GM21576 (cell line): ENCODE measurements around the gene MT1A.

Experiments
- ATAC-seq: cut with Tn5 transposase; IDR thresholded peaks from one replicate; pipeline ENCODE4 v1.9.1; 2021; ENCODE audit warnings: mild to moderate bottlenecking, moderate library complexity; ENCODE audit not compliant: unreplicated experiment

MT1A gene

DNA sequence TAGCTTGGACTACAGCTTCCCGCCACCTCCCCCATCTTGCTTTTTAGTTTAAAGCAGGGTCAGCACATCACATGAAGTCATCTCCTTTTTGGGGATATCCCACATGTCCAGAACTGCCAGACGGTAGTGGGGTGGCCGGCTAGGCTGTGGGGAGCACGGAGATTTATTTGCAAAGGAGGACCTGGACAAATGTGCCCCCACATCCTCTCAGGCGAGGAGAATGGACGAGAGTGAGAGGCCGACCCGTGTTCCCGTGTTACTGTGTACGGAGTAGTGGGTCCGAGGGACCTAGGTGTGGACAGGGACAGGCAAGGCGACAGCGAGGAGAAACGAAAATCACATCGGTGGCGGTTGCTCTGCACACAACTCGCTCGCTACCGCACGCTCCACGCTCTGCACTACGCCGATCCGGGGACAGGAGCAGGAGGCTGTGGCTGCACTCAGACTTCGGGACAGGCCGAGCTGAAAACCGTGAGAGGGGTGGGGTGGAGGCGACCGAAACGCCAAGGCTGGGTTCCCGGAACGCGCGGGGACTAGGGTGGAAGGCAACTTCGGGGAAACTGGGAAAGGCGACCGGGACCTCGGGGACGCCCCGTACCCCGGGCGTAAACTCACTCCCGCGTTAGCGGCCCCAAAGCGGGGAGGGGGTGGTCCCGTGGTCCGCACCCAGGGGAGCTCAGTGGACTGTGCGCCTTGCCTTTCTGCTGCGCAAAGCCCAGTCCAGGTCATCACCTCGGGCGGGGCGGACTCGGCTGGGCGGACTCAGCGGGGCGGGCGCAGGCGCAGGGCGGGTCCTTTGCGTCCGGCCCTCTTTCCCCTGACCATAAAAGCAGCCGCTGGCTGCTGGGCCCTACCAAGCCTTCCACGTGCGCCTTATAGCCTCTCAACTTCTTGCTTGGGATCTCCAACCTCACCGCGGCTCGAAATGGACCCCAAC is at the start of gene MT1A:
Gene MT1A (plus strand): TSS at position 853 of the 937 bp plus-strand sequence. CDS start 73 bp downstream, at position 926.
- no peak for ATAC-seq

DNA sequence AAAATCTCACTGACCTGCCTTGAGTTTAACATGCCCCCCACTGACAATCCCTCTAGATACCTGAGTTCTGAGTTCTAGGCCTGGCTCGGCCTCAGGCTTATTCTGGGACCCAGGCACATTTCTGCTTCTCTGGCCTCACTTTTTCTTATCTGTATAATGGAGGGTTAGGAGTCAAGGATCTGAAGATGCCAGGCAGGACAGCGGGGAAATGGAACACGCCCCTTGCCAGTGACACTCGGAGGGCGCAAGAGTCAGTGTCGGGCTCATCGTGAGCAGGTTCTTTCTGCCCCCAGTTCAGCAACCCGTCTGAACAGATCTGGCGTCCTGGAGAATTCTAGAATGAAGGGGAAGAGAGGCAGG is 49.7 kb upstream of the MT1A start:
- ATAC-seq = no peak

DNA sequence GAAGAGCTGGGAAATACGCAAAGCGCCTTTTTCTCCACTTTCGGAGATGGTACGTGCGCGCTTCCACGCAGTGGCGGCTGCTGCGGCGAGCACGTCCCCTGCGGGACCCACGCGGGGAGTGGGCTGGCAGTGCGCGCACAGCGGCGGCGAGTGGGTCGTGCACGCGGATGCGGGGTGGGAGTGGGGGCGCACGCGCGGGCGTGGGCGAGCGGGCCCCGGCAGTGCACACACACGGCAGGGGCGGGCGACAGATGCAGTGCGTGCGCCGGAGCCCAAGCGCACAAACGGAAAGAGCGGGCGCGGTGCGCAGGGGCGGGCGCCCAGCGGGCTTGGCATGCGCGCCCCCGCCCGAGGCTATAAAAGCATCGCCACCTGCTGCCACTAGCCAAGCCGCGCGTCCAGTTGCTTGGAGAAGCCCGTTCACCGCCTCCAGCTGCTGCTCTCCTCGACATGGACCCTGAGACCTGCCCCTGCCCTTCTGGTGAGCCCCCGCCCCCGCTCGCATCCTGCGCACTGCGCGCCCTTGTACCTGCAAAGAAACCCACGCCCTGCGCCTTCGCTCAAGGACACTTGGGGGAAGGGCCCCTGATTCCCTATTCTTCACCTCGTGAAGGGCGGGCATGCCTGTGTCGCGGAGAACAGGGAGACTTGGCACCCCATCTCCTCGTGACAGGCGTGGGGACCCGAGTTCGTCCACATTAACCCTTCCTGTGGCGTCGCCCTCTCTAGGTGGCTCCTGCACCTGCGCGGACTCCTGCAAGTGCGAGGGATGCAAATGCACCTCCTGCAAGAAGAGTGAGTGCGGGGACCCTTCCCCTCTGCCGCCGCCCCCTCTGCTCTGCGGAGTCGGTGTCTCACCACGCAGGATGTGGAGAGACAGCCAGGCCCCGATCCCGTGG is 49.1 kb upstream of the MT1A start, which contains the start of gene MT3:
Gene MT3 (plus strand): TSS at position 388 of the 899 bp plus-strand sequence. CDS start 63 bp downstream, at position 451.
- no peak for ATAC-seq

DNA sequence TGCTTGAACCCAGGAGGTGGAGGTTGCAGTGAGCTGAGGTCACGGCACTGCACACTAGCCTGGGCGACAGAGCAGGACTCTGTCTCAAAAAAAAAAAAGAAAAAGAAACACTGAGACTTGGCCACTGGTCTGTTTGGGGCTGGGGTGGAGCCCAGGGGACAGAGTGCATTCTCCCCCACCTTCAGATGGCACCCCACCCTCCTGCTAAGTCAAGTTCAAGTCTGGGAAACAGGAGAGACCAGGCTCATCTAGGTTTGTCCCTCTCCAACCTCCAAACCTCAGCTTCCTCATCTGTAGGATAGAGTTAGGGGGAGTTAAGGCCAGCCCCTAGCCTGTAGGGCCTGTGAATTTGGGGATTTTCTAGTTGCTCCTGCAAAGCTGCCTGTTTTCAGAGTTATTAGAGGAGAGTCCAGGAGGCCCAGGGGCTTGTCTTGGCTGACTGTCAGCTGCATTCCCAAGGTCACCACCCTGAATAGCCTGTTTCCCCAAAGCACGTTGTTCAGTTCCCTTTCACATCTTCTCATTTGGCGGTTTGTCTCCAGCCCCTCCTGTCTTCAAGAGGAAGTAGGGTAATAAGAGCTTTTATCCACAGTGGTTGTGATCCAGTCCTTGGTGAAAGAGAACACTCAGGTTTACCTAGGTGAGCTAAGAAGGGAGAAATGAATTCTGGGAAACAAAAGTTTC is 46.9 kb upstream of the MT1A start:
- ATAC-seq = no peak

DNA sequence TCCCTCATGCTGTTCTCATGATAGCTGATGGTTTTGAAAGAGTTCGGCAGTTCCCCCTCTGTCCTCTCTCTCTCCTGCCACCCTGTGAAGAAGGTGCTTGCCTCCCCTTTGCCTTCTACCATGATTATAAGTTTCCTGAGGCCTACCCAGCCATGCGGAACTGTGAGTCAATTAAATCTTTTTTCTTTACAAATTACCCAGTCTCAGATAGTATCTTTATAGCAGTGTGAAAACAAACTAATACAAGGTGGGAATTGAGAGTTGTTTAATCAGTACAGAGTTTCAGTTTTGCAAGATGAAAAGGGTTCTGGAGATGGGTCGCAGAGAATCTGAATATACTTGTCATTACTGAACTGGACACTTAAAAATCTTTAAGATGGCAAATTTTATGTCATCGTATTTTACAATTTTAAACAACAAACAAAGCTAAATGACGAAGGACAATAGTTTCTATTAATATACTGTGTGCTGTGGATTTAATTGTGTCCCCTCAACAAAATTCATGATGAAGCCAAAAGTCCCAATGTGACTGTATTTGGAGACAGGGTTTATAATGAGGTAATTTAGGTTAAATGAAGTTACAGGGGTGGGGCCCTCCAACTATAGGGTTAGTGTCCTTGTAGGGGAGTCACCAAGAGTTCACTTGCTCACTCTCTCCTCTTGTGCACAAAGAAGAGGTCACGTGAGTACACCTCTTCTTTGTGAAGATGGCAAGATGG is 44.7 kb upstream of the MT1A start:
- no peak for ATAC-seq

DNA sequence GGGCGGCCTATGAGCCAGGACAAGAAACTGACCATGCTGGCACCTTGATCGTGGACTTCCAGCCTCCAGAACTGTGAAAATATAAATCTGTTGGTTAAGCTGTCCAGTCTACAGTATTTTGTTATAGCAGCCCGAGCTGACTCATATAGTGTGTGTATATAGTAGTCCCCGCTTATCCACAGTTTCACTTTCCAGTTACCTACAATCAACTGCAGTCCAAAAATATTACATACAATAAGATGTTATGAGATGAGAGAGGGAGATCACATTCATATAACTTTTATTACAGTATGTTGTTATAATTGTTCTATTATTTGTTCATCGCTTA is 44.2 kb upstream of the MT1A start:
- ATAC-seq = no peak

DNA sequence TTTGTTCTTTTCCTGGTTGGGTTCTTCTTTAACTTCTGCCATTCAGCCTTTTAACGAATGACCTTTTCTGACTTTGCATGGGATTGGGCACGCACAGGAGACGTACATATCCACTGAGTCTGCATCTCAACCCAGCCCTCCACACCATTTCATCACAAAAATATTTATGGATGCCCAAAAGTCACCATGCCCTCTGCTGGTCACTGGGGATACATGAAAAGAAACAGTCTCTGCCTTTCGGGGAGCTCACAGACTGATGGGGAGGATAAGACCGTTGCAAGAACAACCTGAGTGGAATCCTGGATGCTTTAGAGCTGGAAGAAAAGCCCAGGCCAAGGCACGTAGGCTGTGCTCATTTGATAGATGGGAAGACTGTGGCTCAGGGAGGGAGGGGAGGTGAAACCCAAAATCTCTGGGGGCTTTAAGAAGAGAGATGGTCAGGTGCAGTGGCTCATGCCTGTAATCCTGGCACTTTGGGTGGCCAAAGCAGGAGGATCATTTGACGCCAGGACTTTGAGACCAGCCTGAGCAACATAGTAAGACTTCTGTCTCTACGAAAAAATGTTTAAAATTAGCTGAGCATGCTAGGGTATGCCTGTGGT is 38.0 kb upstream of the MT1A start:
- ATAC-seq = no peak

DNA sequence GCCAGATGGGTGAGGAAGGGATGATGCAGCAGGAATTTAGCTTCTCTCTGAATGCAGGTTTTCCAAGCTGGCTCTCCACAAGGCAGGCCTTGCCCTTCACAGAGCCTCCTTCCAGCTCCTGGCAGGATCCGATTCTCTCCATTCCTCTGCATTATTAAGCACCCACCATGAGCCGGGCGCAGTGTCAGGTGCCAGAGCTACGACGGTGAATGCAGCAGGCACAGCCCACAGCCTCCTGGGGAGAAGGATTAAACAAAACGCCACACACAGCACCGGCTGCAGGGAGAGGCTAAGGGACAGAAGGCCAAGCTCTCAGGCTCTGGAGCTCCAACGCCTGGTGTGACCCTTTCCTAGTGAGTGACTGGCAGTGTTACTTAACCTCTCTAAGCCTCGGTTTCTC is 37.1 kb upstream of the MT1A start:
- ATAC-seq = no peak

DNA sequence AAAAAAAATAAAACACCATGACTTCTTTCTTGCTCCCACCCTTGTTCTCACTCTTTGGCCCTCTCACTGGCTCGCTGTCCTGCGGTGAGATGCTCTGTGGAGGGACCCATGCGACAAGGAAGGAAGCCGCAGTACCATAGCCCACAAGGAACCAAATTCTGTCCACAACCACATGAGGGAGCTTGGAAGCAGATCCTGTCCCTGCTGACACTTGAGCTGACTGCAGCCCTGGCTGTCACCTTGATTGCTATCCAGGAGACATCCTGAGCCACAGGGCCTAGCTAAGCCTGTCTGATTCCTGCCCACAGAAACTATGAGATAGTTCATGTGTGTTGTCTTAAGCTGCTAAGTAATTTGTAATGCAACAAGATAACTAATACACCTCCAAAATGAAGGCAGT is 34.9 kb upstream of the MT1A start:
- no peak for ATAC-seq

DNA sequence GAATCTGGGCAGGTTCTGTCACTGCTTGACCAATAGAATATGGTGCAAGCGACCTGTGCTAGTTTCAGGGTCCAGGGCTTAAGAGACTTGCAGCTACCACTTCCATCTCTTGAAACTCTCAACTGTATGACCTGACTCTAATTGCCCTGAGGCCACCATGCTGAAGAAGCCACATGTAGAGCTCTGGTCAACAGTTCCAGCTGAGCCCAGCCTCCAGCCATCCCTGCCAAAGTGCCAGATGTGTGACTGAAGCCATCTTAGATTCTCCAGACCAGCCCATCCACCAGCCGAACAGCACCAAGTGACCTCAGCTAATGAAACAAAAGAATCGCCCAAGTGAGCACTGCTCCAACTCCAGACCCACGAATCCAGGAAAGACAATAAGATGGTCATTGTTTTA is 33.5 kb upstream of the MT1A start:
- ATAC-seq = no peak

DNA sequence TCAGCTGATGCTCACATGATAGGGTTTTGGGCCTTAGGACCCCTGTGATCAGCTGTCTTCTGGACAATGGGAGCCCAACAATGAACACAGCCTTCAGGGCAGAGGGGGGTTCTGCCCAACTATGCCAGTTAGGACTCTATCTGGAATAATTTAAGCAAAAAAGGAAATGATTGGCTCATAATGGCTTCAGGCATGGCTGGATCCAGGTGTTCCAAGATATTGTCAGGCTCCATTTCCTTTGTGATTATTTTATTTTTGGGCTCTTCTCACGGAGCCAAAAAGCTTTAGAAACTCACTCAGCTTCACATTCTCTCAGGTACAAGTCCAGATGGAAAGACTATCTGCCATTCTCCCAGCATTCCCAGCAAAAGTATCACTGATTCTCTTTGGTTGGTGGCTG is 33.0 kb upstream of the MT1A start:
- no peak for ATAC-seq

DNA sequence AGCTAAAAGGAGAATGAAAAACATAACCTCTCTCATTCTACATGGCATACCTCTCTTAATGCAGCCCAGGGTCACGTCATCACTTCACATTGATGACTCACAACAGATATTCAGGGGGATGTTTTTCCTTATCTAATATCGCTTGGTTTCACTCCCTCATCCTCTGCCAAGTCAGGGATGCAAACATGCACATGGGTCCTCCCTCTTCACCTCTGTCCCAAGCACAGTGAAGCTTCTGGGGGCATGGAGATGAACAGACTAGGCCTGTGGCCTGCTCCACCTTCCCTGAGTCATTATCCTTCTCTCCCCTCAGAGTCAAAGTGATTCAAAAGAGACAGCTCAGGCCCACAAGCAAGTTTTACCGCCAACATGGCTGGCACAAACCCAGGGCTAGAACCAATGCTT is 32.4 kb upstream of the MT1A start:
- ATAC-seq = no peak

DNA sequence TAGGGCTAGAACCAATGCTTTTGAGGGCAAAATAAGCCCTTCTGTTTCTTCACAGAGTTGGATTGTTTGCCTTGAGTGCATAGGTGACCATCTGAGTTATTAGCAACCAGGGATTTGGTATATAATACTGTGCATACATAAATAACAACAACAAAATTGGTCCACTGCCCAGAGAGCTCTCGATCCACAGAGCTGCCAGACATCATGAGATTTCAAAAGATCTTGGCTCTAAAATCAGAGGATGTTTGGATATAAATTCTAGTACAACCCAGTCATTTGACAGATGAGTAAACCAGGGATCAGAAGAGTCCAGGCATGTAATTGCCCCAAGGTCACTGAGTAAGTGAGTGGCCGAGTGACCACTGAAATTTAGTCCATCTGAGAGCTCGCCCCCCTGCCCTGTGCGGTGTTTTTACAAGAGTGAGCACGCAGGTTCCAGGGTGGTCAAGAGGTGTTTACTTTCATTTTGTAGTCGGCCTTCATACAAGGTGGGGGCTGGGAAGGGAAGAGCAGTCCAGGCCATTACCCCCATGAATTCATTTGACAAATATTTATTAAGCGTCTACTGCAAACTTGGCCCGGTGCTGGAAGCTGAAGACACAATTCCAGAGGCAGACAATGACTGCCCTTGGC is 31.9 kb upstream of the MT1A start:
- ATAC-seq = no peak

DNA sequence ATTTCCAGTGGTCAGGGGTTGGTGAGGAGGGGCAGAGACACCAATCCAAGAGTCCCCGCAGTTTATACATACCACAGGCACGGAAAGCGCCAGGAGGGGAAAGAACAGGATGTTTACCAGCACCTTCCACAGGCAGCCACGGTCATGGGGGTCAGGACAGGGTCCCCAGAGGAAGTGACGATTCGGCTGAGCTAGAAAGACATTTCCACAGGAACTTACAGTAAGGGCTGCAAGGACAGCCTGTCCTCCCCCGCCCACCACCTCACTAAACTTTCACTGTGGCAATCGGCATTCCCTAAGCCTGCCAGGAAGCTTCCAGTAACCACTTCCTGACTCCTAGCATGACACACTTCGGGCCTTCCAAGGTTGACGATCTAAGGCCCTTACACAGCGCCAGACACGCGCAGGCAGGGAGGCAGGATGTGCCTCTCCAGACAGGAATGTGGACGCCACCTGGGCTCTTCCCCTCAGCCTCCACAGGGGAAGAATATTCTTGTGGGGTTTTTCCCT is 31.3 kb upstream of the MT1A start:
- no peak for ATAC-seq

DNA sequence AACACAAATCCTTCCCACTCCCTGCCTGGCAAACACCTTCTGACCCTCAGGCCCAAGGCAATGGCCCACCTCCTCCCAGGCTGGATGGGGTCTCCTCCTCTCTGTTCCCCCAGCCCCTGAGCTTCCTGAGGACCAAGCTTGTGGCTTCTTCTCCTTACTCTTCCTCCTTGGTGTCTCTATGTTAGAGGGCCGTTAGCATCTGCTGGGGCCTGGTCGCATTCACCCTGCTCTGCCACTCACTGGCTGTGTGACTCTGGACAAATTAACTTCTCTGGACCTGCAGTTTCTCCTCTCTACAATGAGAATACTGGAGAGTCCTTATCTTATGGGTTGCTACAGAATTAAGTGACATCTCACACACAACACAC is 30.8 kb upstream of the MT1A start:
- no peak for ATAC-seq

DNA sequence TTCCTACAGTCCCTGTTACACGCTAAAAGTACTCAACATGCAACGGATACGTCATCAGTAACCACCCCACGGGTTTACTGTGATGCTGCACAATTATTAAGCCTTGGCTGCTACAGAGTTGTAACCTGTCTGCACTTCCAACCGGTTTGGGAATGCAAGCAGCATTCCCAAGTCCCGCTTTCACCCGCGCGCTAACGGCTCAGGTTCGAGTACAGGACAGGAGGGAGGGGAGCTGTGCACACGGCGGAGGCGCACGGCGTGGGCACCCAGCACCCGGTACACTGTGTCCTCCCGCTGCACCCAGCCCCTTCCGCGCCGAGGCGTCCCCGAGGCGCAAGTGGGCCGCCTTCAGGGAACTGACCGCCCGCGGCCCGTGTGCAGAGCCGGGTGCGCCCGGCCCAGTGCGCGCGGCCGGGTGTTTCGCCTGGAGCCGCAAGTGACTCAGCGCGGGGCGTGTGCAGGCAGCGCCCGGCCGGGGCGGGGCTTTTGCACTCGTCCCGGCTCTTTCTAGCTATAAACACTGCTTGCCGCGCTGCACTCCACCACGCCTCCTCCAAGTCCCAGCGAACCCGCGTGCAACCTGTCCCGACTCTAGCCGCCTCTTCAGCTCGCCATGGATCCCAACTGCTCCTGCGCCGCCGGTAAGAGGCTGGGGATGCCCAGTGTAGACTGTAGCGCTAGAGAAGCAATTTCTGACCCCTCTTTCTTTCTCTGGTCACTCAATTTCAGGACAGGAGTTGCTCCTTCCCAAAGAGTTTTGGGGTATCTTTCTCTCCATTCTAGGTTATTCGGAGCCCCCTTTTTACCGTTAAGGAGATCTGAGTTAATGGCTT is 30.2 kb upstream of the MT1A start, which contains the start of gene MT2A:
Gene MT2A (plus strand): TSS at position 542 of the 833 bp plus-strand sequence. CDS start 72 bp downstream, at position 614.
- peak; percentile 77 for ATAC-seq

DNA sequence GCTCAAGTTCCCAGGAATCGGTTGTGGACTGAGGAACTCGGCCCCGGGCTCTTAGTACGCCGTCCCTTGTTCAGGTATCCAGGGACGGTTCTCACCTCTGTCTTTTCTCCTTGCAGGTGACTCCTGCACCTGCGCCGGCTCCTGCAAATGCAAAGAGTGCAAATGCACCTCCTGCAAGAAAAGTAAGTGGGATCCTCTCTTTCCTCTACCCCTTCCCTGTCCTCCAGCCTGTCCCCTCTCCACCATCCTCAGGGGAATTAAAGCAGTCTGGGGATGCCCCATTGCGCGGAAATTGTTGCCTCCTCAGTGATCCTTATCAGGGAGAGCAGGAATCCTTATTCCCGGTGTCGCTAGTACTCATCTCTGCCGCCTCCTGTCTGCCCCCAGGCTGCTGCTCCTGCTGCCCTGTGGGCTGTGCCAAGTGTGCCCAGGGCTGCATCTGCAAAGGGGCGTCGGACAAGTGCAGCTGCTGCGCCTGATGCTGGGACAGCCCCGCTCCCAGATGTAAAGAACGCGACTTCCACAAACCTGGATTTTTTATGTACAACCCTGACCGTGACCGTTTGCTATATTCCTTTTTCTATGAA is 29.5 kb upstream of the MT1A start:
- ATAC-seq = no peak

DNA sequence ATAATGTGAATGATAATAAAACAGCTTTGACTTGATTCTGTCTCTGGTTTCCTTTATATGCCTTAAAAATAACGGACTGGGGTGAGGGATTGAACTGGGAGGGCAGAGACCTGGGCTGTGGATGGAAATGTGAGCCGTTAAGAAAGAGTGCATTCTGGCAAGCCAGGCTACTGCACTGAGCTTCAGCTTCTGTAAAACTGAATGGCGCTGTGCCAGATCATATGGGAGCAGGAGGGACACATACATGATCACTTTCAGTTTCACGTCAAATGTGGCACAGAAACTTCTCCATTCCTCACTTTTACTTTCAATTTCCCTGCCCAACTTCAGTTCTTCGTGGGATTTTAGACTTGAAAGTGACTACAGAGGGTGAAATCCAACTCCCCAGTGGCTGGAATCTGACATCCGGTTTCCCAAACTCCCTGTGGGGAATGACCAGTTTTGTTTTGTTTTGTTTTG is 29.0 kb upstream of the MT1A start:
- ATAC-seq = peak; percentile 48
